Measurements from ENCODE around the gene INPP5D.
"Not testable (repeated sequence)": the region's sequence is repeated elsewhere in the genome, so short reads cannot be mapped to it uniquely, and the experiment has no call there.

Gene INPP5D

DNA sequence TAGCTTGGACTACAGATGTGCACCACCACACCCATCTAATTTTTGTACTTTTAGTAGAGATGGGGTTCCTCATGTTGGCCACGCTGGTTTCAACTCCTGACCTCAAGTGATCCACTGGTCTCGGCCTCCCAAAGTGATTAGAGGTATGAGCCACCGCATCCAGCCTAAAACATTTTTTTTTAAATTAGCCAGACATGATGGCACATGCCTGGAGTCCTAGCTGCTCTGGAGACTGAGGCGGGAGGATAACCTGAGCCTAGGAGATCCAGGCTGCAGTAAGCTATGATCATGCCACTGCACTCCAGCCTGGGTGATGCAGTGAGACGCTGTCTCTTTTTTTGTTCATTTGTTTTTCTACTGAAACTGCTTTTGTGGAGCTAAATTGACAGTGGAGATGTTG lies 126.7 kb downstream of the INPP5D start:
- no peak for DNase-seq

DNA sequence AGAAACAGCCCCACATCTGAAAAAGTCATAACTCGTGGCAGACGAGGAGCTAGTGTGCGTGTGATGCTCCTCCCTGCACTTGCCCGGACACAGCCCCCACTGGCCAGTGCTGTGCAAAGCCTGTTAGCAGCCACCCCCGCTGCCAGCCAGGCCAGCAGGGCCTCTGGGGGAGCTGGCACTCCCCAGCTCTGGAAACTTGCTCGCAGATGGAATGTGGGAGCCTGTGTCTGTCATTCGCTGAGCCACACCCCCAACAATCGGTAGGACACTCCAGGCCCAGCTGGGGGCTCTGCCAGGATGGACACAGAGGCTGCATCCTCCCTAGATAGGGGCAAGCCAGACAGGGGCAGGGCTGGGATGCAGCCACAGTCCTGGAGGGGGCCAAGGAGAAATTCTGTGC lies 128.9 kb downstream of the INPP5D start:
- no peak for DNase-seq

DNA sequence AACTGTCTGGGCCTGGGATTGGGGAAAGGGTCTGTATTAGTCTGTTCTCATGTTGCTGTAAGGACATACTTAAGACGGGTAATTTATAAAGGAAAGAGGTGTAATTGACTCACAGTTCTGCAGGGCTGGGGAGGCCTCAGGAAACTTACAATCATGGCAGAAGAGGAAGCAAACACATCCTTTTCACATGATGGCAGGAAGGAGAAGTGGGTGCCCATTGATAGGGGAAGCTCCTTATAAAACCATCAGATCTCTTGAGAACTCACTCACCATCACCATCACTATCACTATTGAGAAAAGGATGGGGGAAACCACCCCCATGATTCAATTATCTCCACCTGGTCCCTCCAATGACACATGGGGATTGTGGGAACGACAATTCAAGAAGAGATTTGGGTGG lies 130.9 kb downstream of the INPP5D start:
- DNase-seq: not testable (repeated sequence)

DNA sequence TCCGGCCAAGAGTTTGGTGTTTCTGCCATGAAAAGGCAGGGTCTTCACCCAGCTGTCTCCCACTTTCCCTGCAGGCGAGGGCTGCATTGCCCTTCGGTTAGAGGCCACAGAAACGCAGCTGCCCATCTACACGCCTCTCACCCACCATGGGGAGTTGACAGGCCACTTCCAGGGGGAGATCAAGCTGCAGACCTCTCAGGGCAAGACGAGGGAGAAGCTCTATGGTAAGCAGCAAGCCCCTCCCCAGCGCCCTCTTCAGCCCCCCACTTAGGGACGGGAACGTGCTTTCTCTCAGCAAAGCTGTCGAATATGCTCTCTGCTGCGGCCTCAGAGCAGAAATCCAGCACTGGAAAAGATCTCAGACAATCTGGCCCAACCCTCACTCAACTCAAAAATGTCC lies 133.6 kb downstream of the INPP5D start:
- no peak for DNase-seq

GRCh38 chr2:233195027-233195426 lies 134.9 kb downstream of the INPP5D start:
- DNase-seq: no peak

- no peak for DNase-seq
These were observed 136.9 kb downstream of the INPP5D start for GRCh38 chr2:233197022-233197421.

GRCh38 chr2:233198026-233198425 lies 137.9 kb downstream of the INPP5D start:
- DNase-seq: no peak

- no peak for DNase-seq
These were observed 139.7 kb downstream of the INPP5D start for GRCh38 chr2:233199870-233200269.

DNA sequence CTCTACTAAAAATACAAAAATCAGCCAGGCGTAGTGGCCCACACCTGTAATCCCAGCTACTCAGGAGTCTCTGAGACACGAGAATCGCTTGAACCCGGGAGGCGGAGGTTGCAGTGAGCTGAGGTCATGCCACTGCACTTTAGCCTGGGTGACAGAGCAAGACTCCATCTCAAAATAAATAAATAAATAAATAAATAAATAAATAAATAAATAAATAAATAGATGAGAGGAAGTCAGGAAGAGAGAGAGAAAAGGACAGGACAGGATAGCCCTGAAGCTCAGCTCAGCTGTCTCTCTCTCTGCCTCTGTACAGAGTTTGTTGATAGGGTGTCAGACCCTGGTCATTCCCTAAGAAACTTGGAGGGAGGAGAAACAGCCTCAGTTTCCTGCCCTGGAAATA lies 140.6 kb downstream of the INPP5D start:
- DNase-seq: not testable (repeated sequence)

DNA sequence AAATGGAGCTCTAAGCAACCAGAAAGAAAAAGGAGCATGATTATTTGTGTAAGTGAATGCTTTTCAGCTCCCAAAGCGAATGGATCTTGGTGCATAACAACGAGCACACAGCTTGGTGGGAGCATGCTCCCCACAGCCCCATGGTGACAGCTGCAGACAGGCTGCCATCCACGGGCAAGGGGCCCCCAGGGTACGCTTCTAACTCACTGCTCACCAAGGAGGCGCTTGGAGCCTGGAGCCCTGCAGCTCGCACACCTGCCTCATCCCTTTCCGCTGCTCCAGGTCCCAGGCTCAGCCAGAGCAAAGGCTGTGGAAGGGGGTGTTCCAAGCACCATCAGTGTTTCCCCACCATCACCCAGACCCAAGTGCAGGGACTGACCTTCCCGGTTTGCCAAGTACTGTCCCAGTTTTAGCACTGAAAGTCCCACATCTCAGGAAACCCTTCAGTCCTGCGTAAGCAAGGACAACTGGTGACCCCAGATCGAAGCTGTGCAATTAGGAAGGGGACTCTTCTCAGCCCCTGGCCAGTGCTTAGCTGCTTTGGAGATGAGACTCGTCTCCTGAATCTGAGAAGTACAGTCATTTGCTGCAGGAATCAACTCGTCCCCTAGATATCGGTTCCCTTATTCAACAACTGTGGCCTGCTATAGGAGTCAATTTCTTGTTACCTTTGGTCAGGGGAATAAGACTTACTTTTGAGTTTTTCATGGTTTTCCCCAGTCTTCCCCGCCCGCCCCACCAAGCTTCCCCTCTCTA lies 141.3 kb downstream of the INPP5D start:
- no peak for DNase-seq

- DNase-seq: no peak
These were observed 142.4 kb downstream of the INPP5D start for GRCh38 chr2:233202531-233202944.

DNA sequence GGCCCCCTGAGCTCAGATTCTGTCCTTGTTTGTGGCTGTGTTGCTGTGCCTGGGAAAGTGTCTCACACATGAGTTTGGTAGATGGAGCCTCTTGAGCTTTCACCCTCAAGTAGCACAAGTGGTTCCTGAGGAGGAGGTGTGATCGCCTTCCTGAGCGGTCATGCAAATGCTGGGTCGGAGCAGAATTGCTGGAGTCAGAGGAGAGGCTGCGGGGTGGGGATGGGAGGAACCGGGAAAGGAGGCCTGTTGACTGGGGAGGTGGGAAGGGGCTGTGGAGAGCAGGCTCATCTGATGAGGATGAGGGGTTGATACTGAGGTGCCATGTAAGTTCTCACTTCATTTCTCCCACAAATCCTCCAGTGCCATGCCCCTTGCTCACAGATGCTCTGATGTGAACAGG lies 142.9 kb downstream of the INPP5D start:
- DNase-seq: no peak

- no peak for DNase-seq
These were observed 144.3 kb downstream of the INPP5D start for GRCh38 chr2:233204286-233204936.

DNA sequence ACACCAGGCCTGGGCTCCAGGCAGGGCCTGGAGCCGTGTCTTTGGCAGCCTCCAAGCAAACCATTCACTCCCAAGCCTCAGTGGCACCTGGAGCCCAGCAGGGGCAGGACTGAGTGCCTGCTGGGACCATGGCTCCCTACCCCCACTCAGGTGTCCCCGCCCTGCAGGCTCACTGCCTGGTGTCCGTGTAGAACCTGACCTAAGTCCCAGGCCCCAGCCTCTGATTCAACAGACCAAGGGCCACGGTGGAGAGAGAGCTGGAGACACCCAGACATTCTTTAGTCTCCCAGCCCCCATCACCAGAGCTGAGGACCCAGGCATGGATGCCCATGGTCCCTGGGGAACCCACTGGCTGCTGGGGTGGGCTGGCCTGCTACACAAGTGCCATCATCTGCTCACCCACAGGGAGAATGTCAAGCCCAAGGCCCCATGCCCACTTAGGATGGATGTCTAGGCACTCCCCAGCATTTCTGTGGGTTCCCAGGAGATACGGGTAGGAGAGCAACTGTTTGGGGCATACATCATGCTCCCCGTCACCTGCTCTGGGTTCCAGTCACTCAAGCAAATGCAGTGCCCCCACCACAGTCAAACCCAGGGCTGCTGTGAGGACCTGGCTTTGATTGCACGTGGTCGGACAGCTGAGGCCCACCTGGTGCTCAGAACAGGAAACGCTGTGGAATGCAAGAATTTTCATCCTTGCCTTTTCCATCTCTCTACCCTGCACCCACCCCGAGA lies 148.4 kb downstream of the INPP5D start:
- no peak for DNase-seq

GRCh38 chr2:233209117-233209532 lies 149.0 kb downstream of the INPP5D start:
- no peak for DNase-seq

DNA sequence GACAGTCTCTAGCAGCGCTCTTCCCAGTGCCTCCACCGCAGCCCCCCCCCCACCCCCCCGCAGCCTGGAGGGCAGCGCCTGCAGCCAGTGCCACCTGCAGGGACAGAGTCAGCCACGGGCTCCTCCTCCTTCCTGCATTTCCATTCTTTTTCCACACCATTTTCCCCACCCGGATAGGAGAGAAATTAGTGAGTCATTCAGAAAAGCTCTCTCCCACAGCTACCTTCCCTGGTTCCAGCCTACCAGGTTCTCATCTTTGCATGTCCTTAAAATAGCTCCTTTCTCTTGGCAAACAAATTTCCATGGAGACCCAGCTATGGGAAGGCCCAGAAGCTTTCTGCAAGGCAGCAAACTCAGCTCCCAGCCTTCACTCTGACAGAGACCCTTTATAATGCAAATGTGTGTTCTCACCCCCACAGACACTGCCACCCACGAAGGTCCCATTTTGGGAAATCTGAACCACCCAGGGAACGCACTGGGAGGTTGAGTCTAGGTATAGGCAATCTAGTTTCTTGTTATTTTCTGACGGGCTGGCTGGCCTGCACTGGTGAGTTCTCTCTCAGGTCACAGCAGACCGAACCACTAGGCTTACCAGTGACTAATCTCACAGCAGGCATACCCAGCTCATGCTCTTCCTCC lies 149.5 kb downstream of the INPP5D start:
- DNase-seq: no peak

DNA sequence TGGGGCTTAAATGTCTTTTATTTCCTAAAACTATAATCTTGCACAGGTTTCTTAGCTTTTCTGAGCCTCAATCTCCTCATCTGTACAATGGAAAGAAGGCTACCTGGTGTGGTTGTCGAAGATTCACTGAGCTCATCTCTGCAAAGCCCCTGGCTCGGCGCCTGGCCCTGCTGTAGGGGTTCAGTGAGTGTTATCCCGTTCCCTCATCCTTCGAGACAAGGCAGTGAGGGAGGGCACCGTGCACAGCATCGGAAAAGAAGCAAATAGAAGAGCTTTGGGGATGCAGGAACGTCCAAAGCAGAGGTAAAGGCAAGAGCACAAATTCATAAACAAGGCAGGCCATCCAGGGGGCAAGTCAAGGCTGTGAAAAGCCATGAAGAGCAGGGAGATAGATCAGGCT lies 150.1 kb downstream of the INPP5D start:
- DNase-seq: no peak

- DNase-seq: no peak
These were observed 150.9 kb downstream of the INPP5D start for GRCh38 chr2:233210843-233211547.

DNA sequence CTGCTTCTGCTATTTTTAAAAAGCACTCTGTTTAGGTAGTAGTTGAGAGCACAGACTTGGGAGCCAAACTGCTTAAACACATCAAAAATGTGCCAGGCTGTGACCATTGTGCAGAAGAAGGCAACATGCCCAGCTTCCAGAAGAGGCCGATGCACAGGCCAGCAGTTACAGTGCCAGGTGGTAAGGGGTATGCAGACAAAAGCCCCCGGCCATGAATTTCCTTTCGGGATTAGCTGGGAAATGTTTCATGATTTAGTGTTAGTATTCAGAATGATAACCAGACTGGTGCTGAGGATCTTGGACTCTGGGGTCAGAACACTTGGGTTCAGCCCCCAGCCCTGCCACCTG lies 151.4 kb downstream of the INPP5D start:
- no peak for DNase-seq

DNA sequence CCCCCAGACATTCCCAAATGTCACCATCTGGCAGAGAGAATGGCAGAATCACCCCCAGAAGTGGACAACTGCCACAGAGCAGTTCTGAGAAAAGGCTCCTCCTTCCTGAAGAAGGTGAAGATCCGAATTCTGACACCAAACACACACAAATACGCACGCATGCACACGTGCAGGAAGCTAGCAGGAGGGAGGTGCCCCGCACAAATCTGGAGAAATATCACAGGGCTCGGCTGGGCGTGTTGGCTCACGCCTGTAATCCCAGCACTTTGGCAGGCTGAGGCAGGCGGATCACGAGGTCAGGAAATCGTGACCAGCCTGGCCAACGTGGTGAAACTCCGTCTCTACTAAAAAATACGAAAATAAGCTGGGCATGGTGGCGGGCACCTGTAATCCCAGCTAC lies 152.9 kb downstream of the INPP5D start:
- DNase-seq: no peak

DNA sequence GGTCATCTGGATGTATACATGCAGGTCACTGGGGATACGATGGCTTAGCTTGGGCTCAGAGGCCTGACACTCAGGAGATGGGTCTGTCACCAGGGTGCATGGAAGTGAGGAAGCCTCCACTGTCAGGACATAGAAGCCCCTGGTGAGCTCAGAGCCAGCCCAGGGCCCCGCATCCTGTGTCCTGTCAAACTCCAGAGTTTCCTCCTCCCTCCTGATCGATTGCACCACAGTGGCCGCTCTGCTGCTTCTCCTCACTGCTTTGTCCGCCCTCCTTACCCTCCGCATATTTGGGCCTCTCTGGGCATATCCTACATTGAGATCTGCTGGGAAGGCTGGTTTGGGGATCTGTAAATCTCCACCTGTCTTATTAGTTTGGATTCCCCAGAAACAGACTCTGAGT lies 153.8 kb downstream of the INPP5D start:
- no peak for DNase-seq

DNA sequence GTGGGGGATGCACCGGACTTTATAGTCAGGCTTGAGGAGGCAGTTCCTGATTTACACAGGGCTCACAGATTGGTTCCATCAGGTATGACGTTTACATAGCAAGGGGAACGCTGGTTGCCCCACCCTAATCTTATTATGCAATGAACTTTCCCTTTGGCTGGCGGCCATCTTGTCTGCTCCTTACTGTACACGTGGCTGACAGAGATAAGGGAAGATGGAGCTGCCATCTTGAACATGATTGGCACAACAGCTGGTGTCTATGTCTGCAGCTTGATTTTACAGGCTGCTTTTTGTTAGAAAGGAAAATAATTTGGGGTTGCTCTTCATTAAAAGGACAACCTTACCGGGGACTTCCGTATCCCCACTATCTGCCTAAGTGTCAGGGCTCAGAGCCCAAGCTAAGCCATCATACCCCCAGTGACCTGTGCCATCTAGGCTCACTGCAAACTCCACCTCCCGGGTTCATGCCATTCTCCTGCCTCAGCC lies 157.8 kb downstream of the INPP5D start:
- DNase-seq: no peak

- no peak for DNase-seq
These were observed 158.7 kb downstream of the INPP5D start for GRCh38 chr2:233218836-233219235.

All from GDM1 (cell line).